ENCODE results near the gene EPSTI1. TPM values are rescaled to one million over a fixed set of nuclear protein-coding genes. Genes with fewer than 3 reads are reported as not detected.
A peak's percentile ranks its signal among the peaks of the same experiment; 100 is the strongest.
"Not testable (repeated sequence)": the region's sequence is repeated elsewhere in the genome, so short reads cannot be mapped to it uniquely, and the experiment has no call there.

Gene EPSTI1, protein sequence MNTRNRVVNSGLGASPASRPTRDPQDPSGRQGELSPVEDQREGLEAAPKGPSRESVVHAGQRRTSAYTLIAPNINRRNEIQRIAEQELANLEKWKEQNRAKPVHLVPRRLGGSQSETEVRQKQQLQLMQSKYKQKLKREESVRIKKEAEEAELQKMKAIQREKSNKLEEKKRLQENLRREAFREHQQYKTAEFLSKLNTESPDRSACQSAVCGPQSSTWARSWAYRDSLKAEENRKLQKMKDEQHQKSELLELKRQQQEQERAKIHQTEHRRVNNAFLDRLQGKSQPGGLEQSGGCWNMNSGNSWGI
- not detected in 2 replicates for polyA plus RNA-seq (2014; cell fraction: cytosol; rRNA removed)
- not detected in 2 replicates for polyA plus RNA-seq (2014; cell fraction: nucleus; rRNA removed)

- no peak for DNase-seq (ENCODE audit: low spot score)
Measured at GRCh38 chr13:42991898-42992763, at the start of gene EPSTI1. Gene EPSTI1 (minus strand): TSS chr13:42992241. CDS start chr13:42992165, 76 bp downstream.

- no peak for DNase-seq (ENCODE audit: low spot score)
Measured at GRCh38 chr13:43041369-43041921, 49.4 kb upstream of the EPSTI1 start.

DNA sequence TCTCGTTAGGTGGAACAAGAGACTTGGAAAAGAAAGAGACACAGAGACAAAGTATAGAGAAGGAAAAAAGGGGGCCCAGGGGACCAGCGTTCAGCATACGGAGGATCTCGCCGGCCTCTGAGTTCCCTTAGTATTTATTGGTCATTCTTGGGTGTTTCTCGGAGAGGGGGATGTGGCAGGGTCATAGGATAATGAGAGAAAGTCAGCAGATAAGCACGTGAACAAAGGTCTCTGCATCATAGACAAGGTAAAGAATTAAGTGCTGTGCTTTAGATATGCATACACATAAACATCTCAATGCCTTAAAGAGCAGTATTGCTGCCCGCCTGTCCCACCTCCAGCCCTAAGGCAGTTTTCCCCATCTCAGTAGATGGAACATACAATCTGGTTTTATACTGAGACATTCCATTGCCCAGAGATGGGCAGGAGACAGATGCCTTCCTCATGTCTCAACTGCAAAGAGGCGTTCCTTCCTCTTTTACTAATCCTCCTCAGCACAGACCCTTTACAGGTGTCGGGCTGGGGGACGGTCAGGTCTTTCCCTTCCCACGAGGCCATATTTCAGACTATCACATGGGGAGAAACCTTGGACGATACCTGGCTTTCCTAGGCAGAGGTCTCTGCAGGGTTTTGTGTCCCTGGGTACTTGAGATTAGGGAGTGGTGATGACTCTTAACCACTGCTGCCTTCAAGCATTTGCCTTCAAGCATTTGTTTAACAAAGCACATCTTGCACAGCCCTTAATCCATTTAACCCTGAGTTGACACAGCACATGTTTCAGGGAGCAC lies 48.7 kb upstream of the EPSTI1 start:
- DNase-seq (ENCODE audit: low spot score) = not testable (repeated sequence)

- DNase-seq (ENCODE audit: low spot score) = no peak
Measured at GRCh38 chr13:43039966-43040365, 47.9 kb upstream of the EPSTI1 start.

GRCh38 chr13:43036351-43037250 lies 44.6 kb upstream of the EPSTI1 start:
- DNase-seq (ENCODE audit: low spot score) = no peak

DNA sequence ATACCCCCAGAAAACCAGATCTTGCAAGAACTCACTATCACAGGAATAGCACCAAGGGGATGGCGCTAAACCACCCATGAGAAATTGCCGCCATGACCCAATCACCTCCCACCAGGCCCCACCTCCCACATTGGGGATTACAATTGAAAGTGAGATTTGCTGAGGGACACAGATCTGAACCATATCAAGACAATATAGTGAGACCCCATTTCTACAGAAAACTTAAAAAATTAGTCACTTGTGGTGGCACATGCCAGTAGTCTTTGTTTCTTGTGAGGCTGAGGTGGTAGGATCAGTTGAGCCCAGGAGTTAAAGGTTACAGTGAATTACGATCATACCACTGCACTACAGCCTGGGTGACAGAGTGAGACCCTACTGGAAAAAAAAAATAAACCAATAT lies 41.0 kb upstream of the EPSTI1 start:
- no peak for DNase-seq (ENCODE audit: low spot score)

DNA sequence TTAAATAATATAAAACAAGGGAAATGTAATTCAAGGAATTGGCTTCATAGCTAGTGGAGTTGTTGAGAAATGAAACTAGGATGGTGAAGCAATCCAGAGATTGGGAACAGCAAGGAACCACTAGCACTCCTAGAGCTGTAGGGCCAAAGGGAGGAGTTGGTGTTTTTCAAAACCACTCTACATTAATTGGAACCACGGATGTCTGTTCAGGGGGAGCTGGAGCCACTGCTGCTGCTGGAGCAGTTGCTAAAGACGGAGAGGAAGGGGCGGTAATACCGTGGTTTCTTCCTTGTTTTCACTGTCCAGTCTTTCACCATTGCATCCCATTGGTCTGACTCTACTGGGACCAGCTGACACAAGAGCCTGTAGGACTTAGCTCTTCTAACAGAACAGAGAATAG lies 39.8 kb upstream of the EPSTI1 start:
- no peak for DNase-seq (ENCODE audit: low spot score)

- DNase-seq (ENCODE audit: low spot score) = no peak
Measured at GRCh38 chr13:43030548-43030947, 38.5 kb upstream of the EPSTI1 start.

GRCh38 chr13:43026262-43026661 lies 34.2 kb upstream of the EPSTI1 start:
- DNase-seq (ENCODE audit: low spot score) = no peak

DNA sequence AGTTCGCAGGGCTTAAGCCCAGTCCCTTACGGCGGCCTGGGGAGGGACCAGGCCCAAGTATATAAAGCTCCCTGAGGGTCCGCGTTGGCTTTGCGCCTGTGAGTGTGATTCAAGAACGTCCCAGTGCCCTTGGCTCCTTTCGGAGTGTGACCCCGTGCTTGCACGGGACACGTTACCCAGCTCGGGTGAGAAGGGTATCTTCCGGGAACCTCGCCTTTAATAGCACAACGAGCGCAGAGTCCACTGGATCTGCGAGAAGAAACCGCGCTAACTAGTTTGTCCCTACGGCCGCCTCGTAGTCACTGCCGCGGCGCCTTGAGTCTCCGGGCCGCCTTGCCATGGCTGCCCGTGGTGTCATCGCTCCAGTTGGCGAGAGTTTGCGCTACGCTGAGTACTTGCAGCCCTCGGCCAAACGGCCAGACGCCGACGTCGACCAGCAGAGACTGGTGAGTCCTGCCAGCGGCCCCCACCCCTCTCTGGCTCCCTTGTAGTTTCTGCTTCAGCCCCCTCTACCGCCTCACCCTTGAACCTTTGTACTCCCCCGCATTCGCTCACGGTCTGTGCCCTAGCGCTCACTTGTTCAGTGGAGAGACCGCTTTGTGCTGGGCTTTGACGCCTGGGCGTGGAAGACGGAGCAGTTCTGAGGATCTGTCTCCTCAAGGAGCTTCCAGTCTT lies 31.4 kb upstream of the EPSTI1 start, which contains the start of gene DNAJC15:
TSS of gene DNAJC15 (plus strand) at position 298 of the 675 bp plus-strand sequence. CDS start at position 339, 41 bp downstream.
- DNase-seq (ENCODE audit: low spot score) = no peak

GRCh38 chr13:43022934-43023288 lies 30.9 kb upstream of the EPSTI1 start:
- no peak for DNase-seq (ENCODE audit: low spot score)

DNA sequence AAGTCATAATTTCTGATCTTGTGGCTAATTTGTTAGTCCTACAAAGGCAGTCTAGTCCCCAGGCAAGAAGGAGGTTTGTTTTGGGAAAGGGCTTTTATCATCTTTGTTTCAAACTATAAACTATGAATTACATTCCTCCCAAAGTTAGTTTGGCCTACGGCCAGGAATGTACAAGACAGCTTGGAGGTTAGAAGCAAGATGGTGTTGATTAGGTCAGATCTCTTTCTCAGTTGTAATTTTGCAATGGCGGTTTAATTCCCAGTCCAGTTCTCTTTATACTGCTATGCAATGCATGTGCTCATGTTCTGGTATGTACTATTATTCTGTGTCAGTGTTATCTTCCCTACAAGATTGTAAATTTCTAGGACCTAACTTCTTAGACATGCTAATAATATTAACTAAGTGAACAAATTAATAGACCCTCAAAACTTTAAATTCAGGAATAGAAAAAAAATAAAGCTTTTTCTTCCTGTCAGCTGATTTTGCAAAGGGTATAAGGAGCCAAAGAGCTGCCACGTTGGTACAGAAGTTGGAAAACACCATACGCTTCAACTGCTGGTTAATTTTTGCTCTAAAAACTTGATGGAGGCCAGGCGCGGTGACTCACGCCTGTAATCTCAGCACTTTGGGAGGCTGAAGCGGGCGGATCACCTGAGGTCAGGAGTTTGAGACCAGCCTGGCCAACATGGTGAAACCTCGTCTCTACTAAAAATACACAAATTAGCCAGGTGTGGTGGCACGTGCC lies 30.1 kb upstream of the EPSTI1 start:
- no peak for DNase-seq (ENCODE audit: low spot score)

GRCh38 chr13:43020794-43021193 lies 28.8 kb upstream of the EPSTI1 start:
- DNase-seq (ENCODE audit: low spot score) = no peak

- no peak for DNase-seq (ENCODE audit: low spot score)
Measured at GRCh38 chr13:43019811-43020210, 27.8 kb upstream of the EPSTI1 start.

DNA sequence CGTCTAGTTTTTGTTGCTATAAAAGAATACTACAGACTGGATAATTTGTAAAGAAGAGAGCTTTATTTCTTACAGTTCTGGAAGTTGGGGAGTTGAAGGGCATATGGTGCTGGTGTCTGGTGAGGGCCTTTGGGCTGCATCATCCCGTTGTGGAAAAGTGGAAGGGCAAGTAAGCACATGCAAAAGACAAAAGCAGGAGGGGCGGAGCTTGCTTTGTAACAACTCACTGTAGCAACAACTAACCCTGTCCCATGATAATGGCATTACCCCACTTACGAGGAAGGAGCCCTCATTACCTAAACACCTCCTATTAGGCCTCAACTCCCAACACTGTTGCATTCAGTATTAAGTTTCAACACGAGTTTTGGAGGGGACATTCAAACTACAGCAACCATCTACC lies 24.2 kb upstream of the EPSTI1 start:
- DNase-seq (ENCODE audit: low spot score) = no peak

DNA sequence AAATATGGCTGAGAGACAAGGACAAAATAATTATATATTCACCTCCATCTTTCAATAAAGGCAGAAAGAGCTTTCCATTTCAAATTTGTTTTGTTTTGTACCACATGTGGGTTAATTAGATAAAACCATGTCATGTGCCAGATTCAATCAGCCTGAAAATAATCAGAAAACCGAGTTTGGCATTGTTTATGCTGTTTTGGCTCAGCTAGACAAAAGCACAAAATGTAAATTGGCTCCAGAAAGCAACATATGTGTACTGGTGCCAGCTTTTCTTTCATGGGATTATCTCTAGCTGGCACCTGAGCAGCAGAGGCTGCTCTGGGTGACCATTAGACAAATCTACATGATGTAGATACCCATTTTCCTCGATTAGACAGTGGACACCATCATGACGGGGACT lies 22.1 kb upstream of the EPSTI1 start:
- DNase-seq (ENCODE audit: low spot score) = peak; percentile 85

DNA sequence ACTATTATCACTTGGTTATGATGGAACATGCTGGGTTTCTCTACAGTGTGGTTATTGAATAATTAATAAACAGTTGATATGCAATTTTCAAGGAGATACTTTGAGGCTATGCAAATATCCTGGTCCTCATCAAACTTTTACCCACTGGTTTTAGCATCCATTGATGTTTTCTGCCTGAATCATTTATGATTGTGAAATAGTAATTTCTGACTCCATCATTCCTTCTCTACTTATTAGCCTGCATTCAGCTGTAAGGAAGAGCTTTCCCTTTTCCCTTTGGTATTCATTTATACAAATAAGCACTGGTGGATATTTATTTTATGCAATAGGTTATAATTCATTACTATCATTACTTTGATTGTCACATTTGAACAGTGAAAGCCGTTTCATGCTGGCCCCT lies 17.5 kb upstream of the EPSTI1 start:
- DNase-seq (ENCODE audit: low spot score) = no peak

DNA sequence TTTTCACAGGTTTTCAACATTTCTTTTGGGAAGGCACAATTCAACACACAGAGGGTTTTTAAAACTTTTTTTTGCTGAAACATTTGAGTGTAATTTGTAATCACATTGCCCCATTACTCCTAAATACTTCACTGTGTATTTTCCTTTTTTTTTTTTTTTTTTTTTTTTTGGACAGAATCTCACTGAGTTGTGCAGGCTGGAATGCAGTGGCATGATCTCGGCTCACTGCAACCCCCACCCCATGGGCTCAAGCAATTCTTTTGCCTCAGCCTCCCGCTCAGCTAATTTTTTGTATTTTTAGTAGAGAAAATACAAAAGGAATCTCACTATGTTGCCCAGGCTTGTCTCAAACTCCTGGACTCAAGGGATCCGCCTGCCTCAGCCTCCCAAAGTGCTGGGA lies 16.6 kb upstream of the EPSTI1 start:
- DNase-seq (ENCODE audit: low spot score) = no peak
